Pancreas (tissue), 10 donors: ENCODE measurements around the gene MTPN. TPM values are rescaled to one million over a fixed set of nuclear protein-coding genes. Genes with fewer than 3 reads are reported as not detected.

ENCODE experiments used
- ATAC-seq, 4 donors: fragments of 200-7000 bp; cut with Tn5 transposase; one replicate each; pipeline versions ENCODE4 v1.8.0 to v1.9.1; 2020; ENCODE audit warnings: mild to moderate bottlenecking in 4 of 4, moderate library complexity in 4 of 4
- DNase-seq, 6 donors: peaks; one replicate each; pipeline ENCODE4 v3.0.0-alpha.2; 2020
- FAIRE-seq: peaks from 2 replicates; lab custom pipeline; 2012; peaks lifted over from hg19 to GRCh38; lab: Jason Lieb, UNC
- H3K27ac ChIP-seq, 4 donors: fragments of 200-600 bp; sonication (generic); 1 replicate in 3 of 4; 2 replicates in 1 of 4; pipeline versions ENCODE4 v1.5.0 to v1.8.0; 2020
- H3K27me3 ChIP-seq, 4 donors: fragments of 200-600 bp; one replicate each; pipeline ENCODE4 v1.8.0; 2021
- H3K36me3 ChIP-seq, 3 donors: fragments of 200-600 bp; sonication (generic) in 1 of 3; one replicate each; pipeline versions ENCODE4 v1.5.0 to v1.8.0; 2020 to 2021
- H3K4me1 ChIP-seq, 3 donors: fragments of 200-600 bp; one replicate each; pipeline ENCODE4 v1.8.0; 2021
- H3K4me3 ChIP-seq, 4 donors: fragments of 200-600 bp; sonication (generic) in 2 of 4; one replicate each; pipeline versions ENCODE4 v1.5.0 to v1.8.0; 2020 to 2021
- H3K9me3 ChIP-seq, 4 donors: fragments of 200-600 bp; one replicate each; pipeline ENCODE4 v1.8.0; 2021
- WGBS, 2 donors: extraction: QIAGEN DNeasy Blood & Tissue Kit; methylation state at CpG; one replicate each; pipeline ENCODE4 v1.1.7; 2013; 5-methylcytosine and 5-hydroxymethylcytosine counted together
- intact Hi-C, 3 donors: fragments of 100-400 bp; cut with DNase I; formaldehyde crosslinking; loops; one replicate each; pipeline versions ENCODE4 v1.11.1 to v1.14.2; 2022
- polyA plus RNA-seq, 2 donors: library from polyadenylated mRNA; stranded (reverse); fragments of 200-250 nt; gene quantifications; one replicate each; pipeline ENCODE4 v1.2.3, GENCODE V29; 2013
- total RNA-seq, 6 donors: library from RNA; stranded (reverse); fragmentation: NEBNext Ultra II Directional in 4 of 6; extraction: Animal tissue kit (Norgen Biotek cat#: 25700) in 4 of 6; gene quantifications; one replicate each; pipeline versions ENCODE4 v1.2.1 to v1.2.4, GENCODE V29; 2021 to 2023
- TF ChIP-seq, protein P1 (sequence below), 4 donors: fragments of 200-600 bp; sonication (generic) in 3 of 4; IDR thresholded peaks; one replicate each; pipeline versions ENCODE4 v1.5.0 to v1.8.0; 2021; ENCODE audit warnings: antibody characterized with exemption in 4 of 4
- donor health status: healthy with polysubstance abuse.
- donor health status: DM: no; HTN: no; CAD: no; lungs with moderate emphysema.
- donor health status: DM: no; HTN: no; CAD: no.
- donor health status: control.
- donor health status: control.
- donor health status: Bipolar disorder and iron deficiency.
- donor health status: DM: yes; HTN: yes; CAD: no.
- donor health status: DM: no; HTN: no; CAD: no.
- donor health status: DM: no; HTN: no; CAD: no.
- donor health status: DM: yes; HTN: yes; CAD: no.

MTPN gene
- total and polyA plus RNA-seq, 8 donors: 10.8 to 45.1 (median 21.6) TPM

DNA sequence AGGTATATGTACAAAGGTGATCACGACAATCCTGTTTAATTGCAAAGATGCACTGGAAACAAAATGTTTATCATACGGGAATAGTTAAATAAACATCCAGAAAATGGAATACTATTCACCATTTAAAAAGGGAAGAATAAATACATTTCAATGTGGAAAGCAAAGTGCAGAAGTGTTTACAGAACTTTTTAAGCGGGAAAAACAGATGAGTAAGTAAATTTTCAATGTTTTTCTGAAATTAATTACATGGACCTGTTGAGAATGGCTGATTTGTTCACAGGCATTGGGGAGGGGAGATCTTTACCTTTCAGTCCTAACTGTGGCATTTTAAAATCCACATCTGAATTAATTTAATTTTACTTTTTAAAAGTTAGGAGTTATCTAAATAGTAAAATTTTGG is 7.1 kb downstream of the MTPN start:
- Histone ChIP-seq H3K36me3 (peaks cover 0 to 2% (median 0%) of the 10 kb centered on the region in 3 donors), H3K27ac (no peak overlapping the region), H3K27me3 (no peaks in the 10 kb centered on the region), H3K4me3 (no peak overlapping the region), H3K9me3 (no peaks in the 10 kb centered on the region), H3K4me1 (peaks cover 0 to 4% (median 3%) of the 10 kb centered on the region in 3 donors)
- intact Hi-C loops: no loop called here
- TF ChIP-seq, protein P1, sequence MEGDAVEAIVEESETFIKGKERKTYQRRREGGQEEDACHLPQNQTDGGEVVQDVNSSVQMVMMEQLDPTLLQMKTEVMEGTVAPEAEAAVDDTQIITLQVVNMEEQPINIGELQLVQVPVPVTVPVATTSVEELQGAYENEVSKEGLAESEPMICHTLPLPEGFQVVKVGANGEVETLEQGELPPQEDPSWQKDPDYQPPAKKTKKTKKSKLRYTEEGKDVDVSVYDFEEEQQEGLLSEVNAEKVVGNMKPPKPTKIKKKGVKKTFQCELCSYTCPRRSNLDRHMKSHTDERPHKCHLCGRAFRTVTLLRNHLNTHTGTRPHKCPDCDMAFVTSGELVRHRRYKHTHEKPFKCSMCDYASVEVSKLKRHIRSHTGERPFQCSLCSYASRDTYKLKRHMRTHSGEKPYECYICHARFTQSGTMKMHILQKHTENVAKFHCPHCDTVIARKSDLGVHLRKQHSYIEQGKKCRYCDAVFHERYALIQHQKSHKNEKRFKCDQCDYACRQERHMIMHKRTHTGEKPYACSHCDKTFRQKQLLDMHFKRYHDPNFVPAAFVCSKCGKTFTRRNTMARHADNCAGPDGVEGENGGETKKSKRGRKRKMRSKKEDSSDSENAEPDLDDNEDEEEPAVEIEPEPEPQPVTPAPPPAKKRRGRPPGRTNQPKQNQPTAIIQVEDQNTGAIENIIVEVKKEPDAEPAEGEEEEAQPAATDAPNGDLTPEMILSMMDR (IDR thresholded peaks at IDR 0.05): no peak
- WGBS, 2 donors: 79 to 96% methylated on average over 3 of the region's 3 CpGs
- FAIRE-seq (no peak), ATAC-seq (no peak), DNase-seq (no peak)

DNA sequence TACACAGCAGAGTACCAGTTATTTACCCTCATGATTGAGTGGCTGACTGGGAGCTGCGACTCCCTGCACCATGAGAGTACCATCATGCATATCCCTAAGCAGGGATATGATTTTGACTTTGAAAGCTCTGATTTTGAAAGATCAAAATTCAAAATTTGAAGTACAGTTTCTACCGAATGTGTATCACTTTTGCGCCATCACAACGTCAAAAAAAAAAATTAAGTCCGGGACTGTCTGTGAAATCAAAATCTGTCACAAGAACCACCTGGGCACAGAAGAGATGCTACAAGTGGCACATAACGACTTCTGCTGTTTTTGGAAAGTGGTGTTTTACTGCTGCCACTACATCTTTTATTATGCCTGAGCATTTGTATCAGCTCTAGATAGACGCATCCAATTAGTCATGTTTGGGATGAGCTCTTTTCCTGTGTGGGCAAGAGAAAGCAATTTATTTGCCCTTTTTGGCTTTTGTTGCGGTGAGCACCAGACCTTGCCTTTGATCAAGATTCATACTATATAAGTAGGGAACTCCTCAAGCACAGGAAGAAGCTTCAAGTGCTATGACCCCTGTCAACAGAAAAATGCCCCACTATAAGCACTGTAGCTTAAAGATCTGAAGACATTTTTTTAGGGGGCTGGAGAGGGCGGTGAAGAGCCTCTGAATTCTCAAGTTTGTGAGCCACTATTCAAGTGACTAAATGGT is 10.7 kb downstream of the MTPN start:
- Histone ChIP-seq H3K4me1 (peaks cover 0 to 10% (median 7%) of the 10 kb centered on the region in 3 donors), H3K27ac (no peak overlapping the region), H3K4me3 (no peak overlapping the region), H3K36me3 (peaks cover 0 to 2% (median 0%) of the 10 kb centered on the region in 3 donors), H3K9me3 (no peaks in the 10 kb centered on the region), H3K27me3 (no peaks in the 10 kb centered on the region)
- TF ChIP-seq, protein P1 (IDR thresholded peaks at IDR 0.05): no peak
- no peak for FAIRE-seq
- DNase-seq: no peak
- no peak for ATAC-seq
- intact Hi-C loops: no loop called here
- WGBS, 2 donors: 89 to 98% methylated on average over 9 of the region's 9 CpGs

DNA sequence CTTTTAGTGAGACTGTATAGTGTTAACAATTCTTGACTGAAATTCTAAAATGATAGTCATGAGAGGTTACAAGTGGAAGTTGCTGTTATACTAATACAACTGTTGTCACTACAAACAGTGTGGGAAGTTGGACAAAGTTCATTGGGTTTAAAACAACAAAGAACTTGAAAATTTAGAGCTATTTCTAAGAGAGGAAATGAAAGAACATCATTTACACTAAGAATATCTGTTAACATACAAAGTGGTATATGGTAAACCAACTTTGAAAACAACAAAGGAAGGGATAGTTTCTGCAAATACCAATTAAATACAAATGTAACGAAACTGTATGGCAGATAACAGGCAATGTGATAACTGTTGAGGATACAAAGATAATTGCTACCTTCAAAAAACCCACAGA is 11.6 kb downstream of the MTPN start:
- no peaks in the 10 kb centered on the region for H3K9me3 ChIP-seq
- DNase-seq: no peak
- ATAC-seq: no peak
- H3K27ac ChIP-seq: no peak overlapping the region
- peak; percentile 5 for FAIRE-seq
- TF ChIP-seq, protein P1 (IDR thresholded peaks at IDR 0.05): no peak
- H3K36me3 ChIP-seq: peaks cover 0 to 2% (median 0%) of the 10 kb centered on the region in 3 donors
- no peak overlapping the region for H3K4me3 ChIP-seq
- WGBS, 2 donors: 65 to 70% methylated on average over 1 of the region's 1 CpG
- intact Hi-C loops: no loop called here
- no peaks in the 10 kb centered on the region for H3K27me3 ChIP-seq
- peaks cover 0 to 19% (median 7%) of the 10 kb centered on the region in 3 donors for H3K4me1 ChIP-seq

DNA sequence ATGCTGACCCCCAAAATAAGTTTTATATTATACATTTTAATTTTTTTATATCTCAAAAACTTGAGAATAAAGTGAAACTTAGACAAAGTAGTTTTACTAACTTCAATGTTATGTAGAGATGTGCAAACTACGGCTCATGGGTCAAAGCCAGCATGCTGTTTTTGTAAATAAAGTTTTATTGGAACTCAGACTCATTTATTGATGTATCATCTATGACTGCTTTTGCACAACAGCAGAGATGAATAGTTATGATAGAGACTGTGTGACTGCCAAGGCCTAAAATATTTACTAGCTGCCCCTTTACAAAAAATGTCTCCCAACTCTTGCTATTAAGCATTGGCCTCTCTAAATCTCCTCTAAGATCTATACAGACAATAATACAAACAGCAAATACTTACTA is 12.4 kb downstream of the MTPN start:
- FAIRE-seq: no peak
- peaks cover 0 to 20% (median 7%) of the 10 kb centered on the region in 3 donors for H3K4me1 ChIP-seq

More for the DNA sequence above, 12.4 kb downstream of the MTPN start:
- peaks cover 0 to 2% (median 0%) of the 10 kb centered on the region in 3 donors for H3K36me3 ChIP-seq
- H3K27me3 ChIP-seq: no peaks in the 10 kb centered on the region
- H3K4me3 ChIP-seq: no peak overlapping the region
- no peaks in the 10 kb centered on the region for H3K9me3 ChIP-seq
- TF ChIP-seq, protein P1 (IDR thresholded peaks at IDR 0.05): no peak
- intact Hi-C loops: no loop called here
- no peak overlapping the region for H3K27ac ChIP-seq
- no peak for ATAC-seq
- DNase-seq: no peak
- 88 to 95% methylated on average over 1 of the region's 1 CpG for WGBS, 2 donors
